Spinal cord (tissue), 10 donors: Measurements from ENCODE around the gene ORC1. TPM values are rescaled to one million over a fixed set of nuclear protein-coding genes. Genes with fewer than 3 reads are reported as not detected.

Experiments used
- DNase-seq, 6 donors: peaks; one replicate each; pipeline versions ENCODE4 v3.0.0 to v3.0.0-alpha.2; 2013 to 2015; ENCODE audit warnings: low spot score in 6 of 6, low read depth in 4 of 6
- H3K27ac ChIP-seq: one replicate; pipeline ENCODE4 v1.5.1; 2013; ENCODE audit warnings: low read depth, low read length, control low read depth
- H3K27me3 ChIP-seq: one replicate; pipeline ENCODE4 v1.6.1; 2013; ENCODE audit warnings: low read length; ENCODE audit not compliant: control insufficient read depth, insufficient read depth
- H3K36me3 ChIP-seq: one replicate; pipeline ENCODE4 v1.6.1; 2013; ENCODE audit warnings: low read length; ENCODE audit not compliant: control insufficient read depth, insufficient read depth
- H3K4me1 ChIP-seq: one replicate; pipeline ENCODE4 v1.6.1; 2013; ENCODE audit warnings: low read length; ENCODE audit not compliant: control insufficient read depth, insufficient read depth
- H3K4me3 ChIP-seq: one replicate; pipeline ENCODE4 v1.5.1; 2013; ENCODE audit warnings: low read depth, low read length, control low read depth
- H3K9me3 ChIP-seq: one replicate; pipeline ENCODE4 v1.6.1; 2013; ENCODE audit warnings: low read length; ENCODE audit not compliant: control insufficient read depth, insufficient read depth
- WGBS: methylation state at CpG from one replicate; pipeline ENCODE4 v1.1.5; 2013; ENCODE audit warnings: missing lambda C conversion rate; ENCODE audit not compliant: insufficient coverage; 5-methylcytosine and 5-hydroxymethylcytosine counted together
- polyA plus RNA-seq, 2 donors: library from polyadenylated mRNA; unstranded; fragments of 120-200 nt; gene quantifications; one replicate each; pipeline ENCODE4 v1.2.1, GENCODE V29; 2013; ENCODE audit not compliant: insufficient read length in 2 of 2
- total RNA-seq, 2 donors: library from RNA; depleted of rRNA in 1 of 2; stranded (reverse); fragments of 120-200 nt in 1 of 2; fragments of >200 nt in 1 of 2; gene quantifications; one replicate each; pipeline versions ENCODE4 v1.2.3 to v1.2.4, GENCODE V29; 2013 to 2014
- donor health status: healthy.

Gene ORC1
- total and polyA plus RNA-seq, 4 donors = 2.5 to 3.2 (median 2.6) TPM

DNA sequence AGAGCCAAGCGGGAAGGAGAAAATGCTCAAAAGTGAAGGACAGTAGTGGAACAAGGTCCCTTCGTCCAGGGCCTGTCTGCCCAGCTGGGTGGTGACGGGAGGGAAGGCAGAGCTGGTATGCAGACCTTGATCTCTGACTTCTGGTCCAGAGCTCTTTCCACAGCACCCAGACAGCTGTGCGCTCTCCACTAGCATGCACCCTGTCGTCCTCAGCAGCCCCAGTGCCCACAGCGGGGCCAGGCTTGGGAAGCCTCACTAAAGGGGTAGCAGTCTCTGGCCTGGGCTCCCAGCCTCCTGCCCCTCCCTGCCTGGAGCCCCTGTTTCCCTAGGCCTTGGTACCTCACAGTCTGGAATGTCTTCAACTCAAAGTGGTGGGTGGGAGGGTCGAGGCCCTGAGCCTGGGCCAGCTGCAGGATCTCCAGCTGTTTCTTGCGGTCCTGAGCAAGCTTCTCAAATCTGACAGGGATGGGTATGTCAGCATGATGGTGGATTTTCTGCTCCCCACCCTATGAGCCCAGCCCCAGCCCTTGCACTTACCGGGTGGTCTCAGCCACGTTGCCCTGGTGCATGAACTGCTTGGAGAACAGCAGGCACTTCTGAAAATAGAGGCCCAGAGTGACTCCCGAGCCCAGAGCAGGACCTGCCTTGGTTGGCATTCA is 48.2 kb downstream of the ORC1 start:
- DNase-seq = no peak
- Histone ChIP-seq H3K27ac (no peak overlapping the region), H3K4me1 (peaks cover 6% of the 10 kb centered on the region), H3K36me3 (peaks cover 84% of the 10 kb centered on the region), H3K9me3 (no peaks in the 10 kb centered on the region), H3K4me3 (no peak overlapping the region), H3K27me3 (no peaks in the 10 kb centered on the region)
- WGBS = 89% methylated on average over 10 of the region's 11 CpGs

DNA sequence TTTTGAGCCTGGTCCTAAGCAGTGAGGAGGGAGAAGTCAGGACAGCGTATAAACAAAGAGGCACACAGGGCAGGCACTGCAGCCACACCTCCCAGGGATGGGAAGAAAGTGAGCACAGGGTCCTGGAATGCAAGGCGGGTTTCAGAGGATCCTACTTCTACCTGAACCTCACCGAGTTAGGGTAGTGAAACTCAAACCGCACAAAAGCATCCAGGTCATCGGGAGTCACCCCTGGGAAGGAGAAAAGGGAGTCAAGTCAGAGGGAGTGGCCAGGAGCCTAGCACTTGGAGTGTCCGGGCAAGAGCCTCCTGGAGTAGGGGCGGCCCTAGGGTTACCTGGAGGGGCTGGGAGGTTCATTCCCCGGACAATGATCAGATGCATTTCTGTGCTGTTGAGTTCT is 48.8 kb downstream of the ORC1 start:
- Histone ChIP-seq H3K27me3 (no peaks in the 10 kb centered on the region), H3K4me3 (no peak overlapping the region), H3K27ac (no peak overlapping the region), H3K4me1 (peaks cover under 1% of the 10 kb centered on the region), H3K9me3 (no peaks in the 10 kb centered on the region), H3K36me3 (peaks cover 83% of the 10 kb centered on the region)
- WGBS = 98% methylated on average over 6 of the region's 8 CpGs
- DNase-seq = no peak

- H3K9me3 ChIP-seq = no peaks in the 10 kb centered on the region
- H3K36me3 ChIP-seq = peaks cover 55% of the 10 kb centered on the region
- H3K4me1 ChIP-seq = peaks cover 3% of the 10 kb centered on the region
- no peak overlapping the region for H3K4me3 ChIP-seq
- DNase-seq = no peak
- peak overlapping the region; percentile 55 for H3K27ac ChIP-seq
- WGBS = 91% methylated on average over 5 of the region's 7 CpGs
- H3K27me3 ChIP-seq = no peaks in the 10 kb centered on the region
Measured at GRCh38 chr1:52352690-52353089, 51.5 kb downstream of the ORC1 start.

DNA sequence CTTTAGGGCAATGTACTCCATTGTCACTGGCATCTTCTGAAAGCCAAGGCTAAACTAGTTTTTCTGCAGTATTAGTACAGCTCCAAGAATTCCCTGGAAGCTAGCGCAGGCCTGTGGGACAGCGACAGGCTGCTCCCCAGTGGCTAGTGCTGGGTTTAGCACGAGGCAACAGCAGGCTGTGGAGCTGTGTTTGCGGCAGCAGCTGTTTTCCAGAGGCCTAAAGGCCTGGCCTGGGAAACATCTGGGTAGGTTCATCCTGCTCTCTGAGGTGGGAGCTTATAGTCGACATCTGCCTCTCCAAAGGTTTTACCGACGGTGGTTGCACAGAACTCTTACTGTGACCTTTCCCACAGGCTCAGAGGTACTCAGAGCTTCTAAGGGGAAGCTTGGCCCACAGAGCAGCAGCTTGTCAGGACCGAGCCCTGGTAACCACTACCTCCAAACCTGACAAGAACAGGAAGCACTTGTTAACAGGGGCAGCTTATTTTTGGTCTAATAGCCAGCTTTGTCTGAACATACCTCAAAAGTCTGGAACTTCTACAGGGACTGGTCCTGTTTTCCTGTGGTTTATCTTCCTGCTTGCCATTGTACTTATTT is 55.4 kb downstream of the ORC1 start:
- Histone ChIP-seq H3K4me1 (peaks cover 3% of the 10 kb centered on the region), H3K36me3 (peaks cover 24% of the 10 kb centered on the region), H3K4me3 (no peak overlapping the region), H3K27ac (no peak overlapping the region), H3K27me3 (no peaks in the 10 kb centered on the region), H3K9me3 (no peaks in the 10 kb centered on the region)
- peak in 2 of 6 donors; percentile 51 to 64 for DNase-seq
- whole genome bisulfite sequencing = 34% methylated on average over 8 of the region's 8 CpGs

DNA sequence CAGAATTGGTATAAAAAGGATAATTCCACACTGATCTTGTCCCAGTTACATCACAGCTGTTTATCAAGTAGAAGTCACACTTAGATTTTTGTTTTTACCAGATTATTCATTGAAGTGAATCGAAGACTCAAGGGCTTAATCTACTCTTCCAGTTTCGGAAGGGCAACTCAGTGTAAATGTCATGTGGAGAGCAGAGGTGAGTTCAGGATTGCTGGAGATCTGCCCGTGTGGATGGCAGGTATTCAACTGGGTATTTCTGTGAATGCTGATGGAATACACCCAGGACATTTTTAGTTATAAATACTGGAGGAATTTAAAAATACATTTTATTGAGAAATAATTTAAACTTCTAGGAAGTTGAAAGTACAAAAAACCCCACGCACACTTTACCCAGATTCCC is 57.6 kb downstream of the ORC1 start:
- H3K27ac ChIP-seq = no peak overlapping the region
- H3K27me3 ChIP-seq = no peaks in the 10 kb centered on the region
- peaks cover 16% of the 10 kb centered on the region for H3K36me3 ChIP-seq
- DNase-seq = no peak
- no peak overlapping the region for H3K4me3 ChIP-seq
- peaks cover 3% of the 10 kb centered on the region for H3K4me1 ChIP-seq
- WGBS = 83% methylated on average over 1 of the region's 4 CpGs
- no peaks in the 10 kb centered on the region for H3K9me3 ChIP-seq

DNA sequence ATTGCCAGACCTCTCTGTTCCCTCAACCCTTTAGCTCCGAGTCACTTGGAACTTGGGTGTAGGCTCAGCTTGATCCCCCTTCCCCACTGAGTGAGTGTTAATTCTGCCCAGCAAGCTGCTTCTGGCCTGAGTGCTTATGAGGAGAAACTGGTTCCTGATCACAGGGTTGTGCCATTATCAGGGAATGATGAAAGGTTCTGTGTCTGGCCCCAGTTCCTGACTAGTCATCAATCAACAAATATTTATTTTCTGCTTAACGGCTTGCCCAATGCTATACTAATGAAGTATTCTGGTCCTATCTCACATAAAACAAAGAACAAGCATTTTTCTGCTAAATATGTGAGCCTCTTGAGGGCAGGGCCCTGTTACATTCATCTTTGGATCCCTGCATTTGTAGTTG is 59.0 kb downstream of the ORC1 start:
- H3K9me3 ChIP-seq = no peaks in the 10 kb centered on the region
- no peak overlapping the region for H3K27ac ChIP-seq
- no peak overlapping the region for H3K4me3 ChIP-seq
- H3K4me1 ChIP-seq = peaks cover 3% of the 10 kb centered on the region
- peaks cover 16% of the 10 kb centered on the region for H3K36me3 ChIP-seq
- 100% methylated on average over 1 of the region's 2 CpGs for WGBS
- no peaks in the 10 kb centered on the region for H3K27me3 ChIP-seq
- DNase-seq = no peak

DNA sequence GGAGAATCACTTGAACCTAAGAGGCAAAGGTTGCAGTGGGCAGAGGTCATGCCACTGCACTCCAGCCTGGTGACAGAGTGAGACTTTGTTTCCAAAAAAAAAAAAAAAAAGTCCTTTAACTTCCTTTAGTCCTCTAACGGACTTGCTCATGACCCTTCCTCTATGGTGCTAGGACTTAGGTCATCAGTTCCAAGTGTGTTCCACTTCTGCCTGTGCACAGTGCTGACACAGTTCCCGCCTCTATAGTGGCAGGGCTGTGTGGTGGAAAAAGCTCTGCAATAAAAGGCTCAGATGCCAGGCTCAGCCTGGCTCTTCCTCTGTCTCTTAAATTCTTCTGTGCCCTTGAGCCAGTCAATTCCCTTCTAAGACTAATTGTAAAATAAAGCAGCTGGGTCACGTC is 60.2 kb downstream of the ORC1 start:
- no peak for DNase-seq
- no peaks in the 10 kb centered on the region for H3K9me3 ChIP-seq
- whole genome bisulfite sequencing = no CpG with 5 or more reads among the region's 3 CpGs

GRCh38 chr1:52341655-52342260 is 62.5 kb downstream of the ORC1 start:
- H3K36me3 ChIP-seq = peaks cover 19% of the 10 kb centered on the region
- H3K27me3 ChIP-seq = no peaks in the 10 kb centered on the region
- 47% methylated on average over 2 of the region's 7 CpGs for WGBS
- peak in 1 of 6 donors; percentile 30 for DNase-seq
- no peaks in the 10 kb centered on the region for H3K9me3 ChIP-seq
- no peak overlapping the region for H3K4me3 ChIP-seq
- no peak overlapping the region for H3K27ac ChIP-seq
- no peaks in the 10 kb centered on the region for H3K4me1 ChIP-seq

More for the DNA sequence above, 60.2 kb downstream of the ORC1 start:
- Histone ChIP-seq H3K36me3 (peaks cover 16% of the 10 kb centered on the region), H3K27me3 (no peaks in the 10 kb centered on the region), H3K4me1 (peaks cover 3% of the 10 kb centered on the region), H3K27ac (no peak overlapping the region), H3K4me3 (no peak overlapping the region)

DNA sequence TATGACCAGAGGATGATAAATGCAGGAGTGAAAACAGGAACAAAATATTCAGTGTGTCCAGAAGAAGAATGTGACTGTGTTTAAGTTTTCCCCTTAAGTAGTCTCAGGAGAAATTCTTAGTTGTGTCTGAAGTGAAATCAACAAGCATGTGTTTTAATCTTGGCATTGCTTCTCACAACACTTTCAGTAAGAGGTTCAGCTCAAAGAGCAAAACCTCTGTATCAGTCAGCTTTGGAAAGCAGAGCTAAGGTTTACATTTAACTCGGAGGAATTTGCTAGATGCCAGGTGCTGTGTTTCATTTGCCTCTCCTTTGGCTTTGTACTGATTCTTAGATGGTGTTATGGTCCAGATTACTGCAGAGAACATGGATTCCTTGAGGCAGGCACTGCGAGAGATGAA is 66.8 kb downstream of the ORC1 start:
- H3K4me1 ChIP-seq = no peaks in the 10 kb centered on the region
- H3K4me3 ChIP-seq = no peak overlapping the region
- peaks cover 15% of the 10 kb centered on the region for H3K36me3 ChIP-seq
- no peak overlapping the region for H3K27ac ChIP-seq
- no peaks in the 10 kb centered on the region for H3K9me3 ChIP-seq
- WGBS = 86% methylated on average over 2 of the region's 2 CpGs
- no peak for DNase-seq
- H3K27me3 ChIP-seq = no peaks in the 10 kb centered on the region
